ENCODE results near the gene DNAH7.

Gene DNAH7

GRCh38 chr2:195842932-195843331 lies 225.7 kb downstream of the DNAH7 start:
- no peak for DNase-seq (ENCODE audit: low spot score)
- no peak for TF ChIP-seq CTCF (IDR thresholded peaks at IDR 0.05; ENCODE audit: extremely low read depth, missing control alignments)

GRCh38 chr2:195838002-195838401 lies 230.6 kb downstream of the DNAH7 start:
- no peak for TF ChIP-seq CTCF (IDR thresholded peaks at IDR 0.05; ENCODE audit: extremely low read depth, missing control alignments)
- DNase-seq (ENCODE audit: low spot score) = no peak

GRCh38 chr2:195836002-195836401 lies 232.6 kb downstream of the DNAH7 start:
- no peak for TF ChIP-seq CTCF (IDR thresholded peaks at IDR 0.05; ENCODE audit: extremely low read depth, missing control alignments)

GRCh38 chr2:195834836-195835235 lies 233.8 kb downstream of the DNAH7 start:
- TF ChIP-seq CTCF (IDR thresholded peaks at IDR 0.05; ENCODE audit: extremely low read depth, missing control alignments) = no peak
- DNase-seq (ENCODE audit: low spot score) = no peak

More at GRCh38 chr2:195836002-195836401, 232.6 kb downstream of the DNAH7 start:
- DNase-seq (ENCODE audit: low spot score) = no peak

- TF ChIP-seq CTCF (IDR thresholded peaks at IDR 0.05; ENCODE audit: extremely low read depth, missing control alignments) = no peak
- no peak for DNase-seq (ENCODE audit: low spot score)
Observed at GRCh38 chr2:195830968-195831950, 237.4 kb downstream of the DNAH7 start.

- no peak for TF ChIP-seq CTCF (IDR thresholded peaks at IDR 0.05; ENCODE audit: extremely low read depth, missing control alignments)
- DNase-seq (ENCODE audit: low spot score) = no peak
Observed at GRCh38 chr2:195824478-195824877, 244.2 kb downstream of the DNAH7 start.

GRCh38 chr2:195823206-195823605 lies 245.4 kb downstream of the DNAH7 start:
- no peak for DNase-seq (ENCODE audit: low spot score)
- TF ChIP-seq CTCF (IDR thresholded peaks at IDR 0.05; ENCODE audit: extremely low read depth, missing control alignments) = no peak

Measured in GM20000 (cell line).